GM18907 (cell line): ENCODE measurements around the gene HS6ST3.
"Not testable (repeated sequence)": the region's sequence is repeated elsewhere in the genome, so short reads cannot be mapped to it uniquely, and the experiment has no call there.

Experiments used
- ATAC-seq: cut with Tn5 transposase; IDR thresholded peaks from one replicate; pipeline ENCODE4 v1.9.1; 2021; ENCODE audit warnings: mild to moderate bottlenecking, moderate library complexity; ENCODE audit not compliant: unreplicated experiment

The HS6ST3 gene

DNA sequence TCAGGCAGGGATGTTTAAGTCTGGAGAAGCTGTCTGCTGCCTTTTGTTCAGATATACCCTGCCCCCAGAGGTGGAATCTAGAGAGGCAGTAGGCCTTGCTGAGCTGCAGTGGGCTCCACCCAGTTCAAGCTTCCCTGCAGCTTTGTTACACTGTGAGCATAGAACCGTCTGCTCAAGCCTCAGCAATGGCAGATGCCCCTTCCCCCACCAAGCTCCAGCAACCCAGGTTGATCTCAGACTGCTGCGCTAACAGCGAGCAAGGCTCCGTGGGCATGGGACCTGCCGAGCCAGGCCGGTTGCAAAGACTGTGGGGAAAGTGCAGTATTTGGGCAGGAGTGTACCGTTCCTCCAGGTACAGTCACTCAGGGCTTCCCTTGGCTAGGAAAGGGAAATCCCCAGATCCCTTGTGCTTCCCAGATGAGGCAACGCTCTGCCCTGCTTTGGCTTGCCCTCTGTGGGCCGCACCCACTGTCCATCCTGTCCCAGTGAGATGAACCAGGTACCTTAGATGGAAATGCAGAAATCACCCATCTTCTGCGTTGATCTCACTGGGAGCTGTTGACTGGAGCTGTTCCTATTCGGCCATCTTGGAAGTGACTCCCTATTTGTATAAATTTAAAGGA lies 434.6 kb downstream of the HS6ST3 start:
- not testable (repeated sequence) for ATAC-seq

DNA sequence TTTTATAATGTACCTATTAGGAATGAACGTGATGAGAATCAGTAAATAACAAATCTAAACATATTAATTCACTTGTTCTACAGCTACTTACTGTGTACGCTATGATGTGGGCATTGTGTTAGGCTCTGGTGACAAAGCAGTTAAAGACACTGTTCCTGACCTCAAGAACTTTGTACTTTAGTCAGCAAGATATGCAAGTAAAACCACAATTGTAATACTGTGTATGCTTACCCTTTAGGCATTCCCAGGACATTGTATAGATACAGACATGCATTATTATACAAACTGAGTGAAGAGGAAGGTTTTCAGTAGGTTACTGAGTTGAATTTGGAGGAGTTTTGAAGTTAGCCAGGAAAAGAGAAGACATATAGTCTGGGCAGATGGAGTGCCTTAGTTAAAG lies 435.8 kb downstream of the HS6ST3 start:
- ATAC-seq: no peak

- no peak for ATAC-seq
Observed at GRCh38 chr13:96527497-96527896, 437.6 kb downstream of the HS6ST3 start.

- ATAC-seq: no peak
Observed at GRCh38 chr13:96532804-96533203, 442.9 kb downstream of the HS6ST3 start.

DNA sequence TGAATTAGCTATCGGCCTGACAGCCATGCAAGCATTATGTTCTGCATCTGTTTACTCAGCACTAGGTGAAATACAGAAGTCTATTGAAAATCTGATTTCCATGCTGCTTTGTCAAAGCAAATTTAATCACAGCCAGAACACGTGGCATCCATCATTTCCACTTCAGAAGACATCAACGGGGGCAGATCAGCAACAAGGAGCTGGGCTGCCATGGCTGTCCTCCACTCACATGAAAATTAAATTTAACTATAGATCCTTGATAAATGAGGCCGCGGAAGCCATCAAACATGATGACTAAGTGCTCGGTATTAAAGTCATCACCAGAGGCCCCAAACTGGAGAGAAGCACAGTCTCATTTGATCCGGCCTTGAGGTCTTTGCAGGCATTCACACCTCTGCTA lies 443.5 kb downstream of the HS6ST3 start:
- no peak for ATAC-seq

DNA sequence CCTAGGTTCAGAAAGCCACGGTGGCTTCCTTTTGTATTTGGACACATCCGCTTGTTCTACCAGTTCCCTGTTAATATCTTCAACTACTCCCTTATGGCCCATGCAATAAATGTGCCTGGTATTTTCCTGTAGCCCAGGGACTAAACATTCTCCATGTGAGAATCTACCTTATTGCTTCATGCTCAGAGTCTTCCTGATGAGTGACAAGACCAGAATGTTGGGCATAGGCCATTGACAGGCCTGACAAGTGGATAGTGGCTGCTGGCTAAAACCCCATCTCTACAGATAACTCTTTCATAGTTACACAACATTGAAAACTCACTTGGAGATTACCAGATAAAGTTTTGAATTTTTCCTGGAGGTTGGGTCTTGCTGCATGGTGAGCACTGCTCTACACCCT lies 449.9 kb downstream of the HS6ST3 start:
- ATAC-seq: no peak

DNA sequence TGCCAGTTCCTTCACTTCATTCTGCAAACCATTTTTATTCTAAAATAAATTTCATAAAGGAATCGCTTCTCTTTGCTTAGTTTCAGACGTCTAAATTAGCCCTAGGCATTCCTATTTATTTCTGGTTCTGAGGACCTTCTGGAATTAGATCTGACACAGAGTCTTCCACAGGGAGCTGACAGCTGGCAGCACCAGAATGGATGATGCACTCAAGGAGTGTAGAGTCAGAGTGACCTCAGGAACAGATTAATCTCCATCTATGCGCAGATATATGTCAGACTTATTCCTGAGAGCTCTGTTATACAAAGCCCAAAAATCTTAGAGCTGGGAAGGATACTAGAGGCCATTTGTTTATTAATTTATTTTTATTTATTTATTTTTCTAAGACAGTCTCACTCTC lies 450.8 kb downstream of the HS6ST3 start:
- no peak for ATAC-seq

- no peak for ATAC-seq
Observed at GRCh38 chr13:96542986-96543385, 453.1 kb downstream of the HS6ST3 start.

- no peak for ATAC-seq
Observed at GRCh38 chr13:96544957-96545356, 455.1 kb downstream of the HS6ST3 start.

- no peak for ATAC-seq
Observed at GRCh38 chr13:96546463-96546862, 456.6 kb downstream of the HS6ST3 start.

GRCh38 chr13:96551546-96551945 lies 461.6 kb downstream of the HS6ST3 start:
- ATAC-seq: no peak

DNA sequence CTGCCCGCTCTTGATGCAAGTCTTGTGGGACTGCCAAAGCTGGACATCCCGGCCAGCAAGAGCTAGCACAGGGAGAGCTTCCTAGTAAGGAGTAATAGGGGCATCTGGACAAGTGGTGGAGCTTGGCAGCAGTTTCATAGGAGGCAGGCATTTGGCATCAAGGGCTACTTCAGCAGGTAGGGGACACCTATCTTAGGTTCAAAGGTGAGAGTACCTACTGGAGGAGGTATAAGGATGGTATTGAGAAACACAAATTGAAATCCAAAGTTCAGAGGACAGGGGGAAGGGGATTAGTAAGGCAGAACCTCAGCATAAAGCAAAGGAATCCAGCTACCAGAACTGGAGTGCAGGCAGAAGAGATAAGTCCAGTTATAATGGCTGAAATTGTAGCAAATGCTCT lies 462.7 kb downstream of the HS6ST3 start:
- ATAC-seq: no peak

- no peak for ATAC-seq
Observed at GRCh38 chr13:96553796-96554195, 463.9 kb downstream of the HS6ST3 start.

DNA sequence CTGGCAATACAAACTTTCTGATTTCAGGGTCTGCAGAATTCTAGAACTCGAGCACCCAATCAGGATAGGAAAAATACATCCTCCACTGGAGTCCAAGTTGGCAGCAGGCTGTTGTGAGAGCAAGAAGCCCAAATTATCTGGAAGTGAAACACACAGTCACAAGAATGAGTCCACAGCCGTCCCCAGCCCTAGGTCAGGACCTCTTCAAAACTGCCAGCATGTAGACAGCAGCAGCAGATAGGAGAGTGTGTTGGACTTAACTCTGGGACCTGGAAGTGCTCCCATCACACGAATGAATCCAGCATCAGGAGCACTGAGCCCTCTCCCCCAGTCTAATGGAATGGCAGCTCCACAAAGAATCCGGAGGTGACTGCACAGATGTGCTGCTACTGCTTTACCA lies 483.7 kb downstream of the HS6ST3 start:
- ATAC-seq: no peak

GRCh38 chr13:96575423-96576320 lies 485.8 kb downstream of the HS6ST3 start:
- no peak for ATAC-seq

DNA sequence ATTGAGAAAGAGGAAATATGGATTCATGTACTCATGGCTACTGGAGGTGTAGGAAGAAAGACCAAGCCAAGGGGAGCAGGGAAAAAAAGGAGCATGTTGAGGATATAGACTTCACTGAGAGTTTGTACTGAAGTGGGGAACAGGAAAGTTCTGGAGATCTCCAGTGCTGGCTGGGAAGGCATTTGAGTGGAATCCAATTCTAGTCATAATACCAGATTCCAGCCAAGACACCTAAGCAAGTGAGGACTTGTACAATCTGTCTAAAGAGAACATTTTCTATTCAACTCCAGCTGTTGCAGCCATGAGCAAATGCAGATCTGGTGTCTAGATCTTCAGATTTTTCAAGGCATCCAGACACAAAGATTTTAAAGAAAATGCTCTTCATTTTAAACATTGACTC lies 491.8 kb downstream of the HS6ST3 start:
- ATAC-seq: no peak

DNA sequence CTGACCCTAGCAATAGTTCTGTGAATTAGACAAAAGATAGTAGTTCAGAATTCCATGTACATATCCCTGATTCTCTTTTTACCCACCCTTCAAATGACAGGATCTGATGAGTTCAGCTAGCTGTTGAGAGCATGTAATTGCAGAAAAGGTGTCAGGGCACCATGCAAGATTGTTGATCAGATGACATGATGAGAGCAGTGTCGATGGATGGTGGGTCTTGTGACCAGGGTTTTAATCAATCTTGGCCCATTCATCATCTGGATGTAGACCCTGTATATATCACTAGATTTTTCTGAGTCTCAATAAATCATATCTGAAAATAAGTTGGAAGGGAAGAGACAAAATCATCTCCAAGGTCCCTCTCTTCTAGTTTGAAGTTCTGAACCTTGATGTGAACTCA lies 525.3 kb downstream of the HS6ST3 start:
- no peak for ATAC-seq

- no peak for ATAC-seq
Observed at GRCh38 chr13:96617528-96617927, 527.6 kb downstream of the HS6ST3 start.

GRCh38 chr13:96621634-96622183 lies 531.8 kb downstream of the HS6ST3 start:
- ATAC-seq: no peak

- no peak for ATAC-seq
Observed at GRCh38 chr13:96629331-96629730, 539.4 kb downstream of the HS6ST3 start.

- no peak for ATAC-seq
Observed at GRCh38 chr13:96632536-96633320, 542.8 kb downstream of the HS6ST3 start.
